GM18870 (cell line): ENCODE data around the gene NLRP3.
"Not testable (repeated sequence)": the region's sequence is repeated elsewhere in the genome, so short reads cannot be mapped to it uniquely, and the experiment has no call there.

ENCODE experiments used
- ATAC-seq: cut with Tn5 transposase; IDR thresholded peaks from one replicate; pipeline ENCODE4 v1.9.1; 2021; ENCODE audit warnings: moderate library complexity; ENCODE audit not compliant: unreplicated experiment

The NLRP3 gene

DNA sequence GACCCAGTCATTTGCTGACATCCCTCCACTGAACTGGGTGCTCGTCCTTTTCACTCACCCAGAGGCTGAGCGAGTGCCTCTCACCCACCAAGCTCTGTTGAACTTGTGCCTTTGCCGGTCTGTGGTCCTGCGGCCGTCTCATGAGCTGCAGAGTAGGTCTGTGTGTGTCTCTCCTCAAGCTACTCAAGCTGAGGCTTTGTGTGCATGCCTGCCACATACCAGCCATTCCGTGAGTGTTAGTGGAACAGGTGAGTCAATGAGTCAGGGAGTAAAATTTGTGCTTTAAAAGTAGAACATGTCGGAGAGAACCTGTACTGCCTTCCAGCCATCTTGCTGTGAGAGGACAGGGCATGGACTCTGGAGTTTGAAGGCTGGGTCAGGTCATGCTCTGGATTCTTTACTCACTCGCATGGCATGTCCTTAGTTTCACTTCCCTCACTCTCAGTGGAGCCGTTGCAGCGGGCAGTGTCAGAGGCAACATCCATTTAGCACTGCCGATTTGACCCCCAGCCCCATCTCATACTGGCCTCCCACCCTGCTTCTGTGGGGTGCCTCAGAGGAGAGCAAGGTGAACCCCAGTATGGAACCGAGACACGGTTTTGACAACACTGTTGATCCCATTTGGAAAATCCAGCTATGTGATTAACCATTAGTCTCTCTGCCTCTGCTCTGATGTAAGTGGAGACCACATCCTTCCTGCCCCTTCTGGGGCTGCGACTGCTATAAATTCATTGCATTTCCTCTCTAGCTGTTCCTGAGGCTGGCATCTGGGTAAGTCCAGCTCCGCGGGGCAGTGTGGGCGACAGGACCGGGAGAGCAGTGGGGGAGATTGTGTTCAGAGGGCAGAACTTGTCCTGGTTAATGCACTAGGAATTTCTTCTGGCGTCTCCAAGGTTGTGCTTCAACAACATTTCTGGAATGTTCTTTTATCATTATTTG, at the start of gene NLRP3:
TSS of gene NLRP3 (plus strand) at position 751 of the 939 bp plus-strand sequence. CDS start 2,628 bp downstream, outside the sequence.
- ATAC-seq, result peak; percentile 54

- not testable (repeated sequence) for ATAC-seq
Observed at GRCh38 chr1:247366345-247366744, 49.6 kb upstream of the NLRP3 start.

- ATAC-seq, result no peak
Observed at GRCh38 chr1:247366926-247367645, 48.9 kb upstream of the NLRP3 start.

DNA sequence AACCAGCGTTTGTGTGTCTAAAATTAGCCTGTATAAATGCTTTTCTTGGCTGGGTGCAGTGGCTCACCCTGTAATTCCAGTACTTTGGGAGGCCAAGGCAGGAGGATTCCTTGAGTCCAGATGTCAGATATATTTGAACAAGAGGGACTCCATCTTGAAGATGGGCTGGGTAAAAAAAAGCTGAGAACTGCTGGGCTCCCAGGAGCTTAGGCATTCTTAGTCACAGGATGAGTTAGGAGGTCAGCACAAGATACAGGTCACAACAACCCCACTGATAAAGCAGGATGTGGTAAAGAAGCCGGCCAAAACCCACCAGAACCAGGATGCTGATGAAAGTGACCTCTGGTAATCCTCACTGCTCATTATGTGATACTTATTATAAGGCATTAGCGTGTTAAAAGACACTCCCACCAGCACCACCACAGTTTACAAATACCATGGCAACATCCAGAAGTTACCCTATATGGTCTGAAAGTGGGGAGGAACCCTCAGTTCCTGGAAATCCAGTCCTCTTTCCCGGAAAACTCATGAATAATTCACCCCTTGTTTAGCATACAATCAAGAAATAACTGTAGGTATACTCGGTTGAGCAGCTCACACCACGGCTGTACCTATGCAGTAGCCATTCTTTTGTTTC, 48.1 kb upstream of the NLRP3 start:
- no peak for ATAC-seq

DNA sequence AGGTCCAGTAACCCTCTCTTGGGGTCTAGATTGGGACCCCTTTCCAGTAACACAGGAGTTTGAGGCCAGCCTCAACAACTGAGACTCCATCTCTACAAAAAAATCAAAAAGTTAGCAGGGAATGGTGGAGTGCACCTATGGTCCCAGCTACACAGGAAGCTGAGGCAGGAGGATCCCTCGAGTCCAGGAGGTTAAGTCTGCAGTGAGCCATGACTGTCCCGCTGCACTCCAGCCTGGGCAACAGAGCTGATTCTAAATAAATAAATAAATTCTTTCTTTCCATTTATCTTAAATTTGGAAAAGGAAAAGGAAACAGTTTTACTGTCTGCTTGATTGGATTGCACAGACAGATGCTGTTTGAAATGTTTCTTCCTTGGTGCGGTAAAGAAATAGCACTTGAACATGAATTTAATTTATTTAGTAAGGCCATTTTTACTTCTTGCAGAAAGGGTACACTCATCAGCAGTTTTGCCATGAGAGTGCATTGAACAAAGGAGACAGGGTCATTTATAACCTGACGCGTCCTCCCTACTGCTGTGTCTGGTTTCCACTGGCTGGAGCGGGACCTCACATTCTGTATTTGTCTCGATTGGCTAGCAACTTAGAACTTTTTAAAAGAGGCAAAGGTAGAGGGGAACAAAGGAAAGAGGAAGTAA, 47.4 kb upstream of the NLRP3 start:
- ATAC-seq, result no peak

- ATAC-seq, result no peak
Observed at GRCh38 chr1:247370786-247371732, 44.9 kb upstream of the NLRP3 start.

DNA sequence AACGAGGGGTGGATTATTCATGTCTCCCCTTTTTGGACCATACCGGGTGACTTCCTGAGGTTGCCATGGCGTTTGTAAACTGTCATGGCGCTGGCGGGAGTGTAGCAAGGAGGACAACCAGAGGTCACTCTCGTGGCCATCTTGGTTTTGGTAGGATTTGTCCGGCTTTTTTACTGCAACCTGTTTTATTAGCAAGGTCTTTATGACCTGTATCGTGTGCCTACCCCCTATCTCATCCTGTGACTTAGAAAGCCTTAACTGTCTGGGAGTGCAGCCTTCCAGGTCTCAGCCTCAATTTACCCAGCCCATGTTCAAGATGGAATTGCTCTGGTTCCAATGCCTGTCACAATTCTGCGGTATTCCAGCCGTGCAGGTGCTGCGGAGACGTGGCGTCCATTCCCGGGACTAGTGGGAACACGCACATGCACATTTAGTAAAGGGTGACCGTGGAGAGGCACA, 44.1 kb upstream of the NLRP3 start:
- ATAC-seq, result no peak

GRCh38 chr1:247373721-247374141, 42.2 kb upstream of the NLRP3 start:
- peak; percentile 65 for ATAC-seq

GRCh38 chr1:247374651-247375334, 41.2 kb upstream of the NLRP3 start:
- not testable (repeated sequence) for ATAC-seq

DNA sequence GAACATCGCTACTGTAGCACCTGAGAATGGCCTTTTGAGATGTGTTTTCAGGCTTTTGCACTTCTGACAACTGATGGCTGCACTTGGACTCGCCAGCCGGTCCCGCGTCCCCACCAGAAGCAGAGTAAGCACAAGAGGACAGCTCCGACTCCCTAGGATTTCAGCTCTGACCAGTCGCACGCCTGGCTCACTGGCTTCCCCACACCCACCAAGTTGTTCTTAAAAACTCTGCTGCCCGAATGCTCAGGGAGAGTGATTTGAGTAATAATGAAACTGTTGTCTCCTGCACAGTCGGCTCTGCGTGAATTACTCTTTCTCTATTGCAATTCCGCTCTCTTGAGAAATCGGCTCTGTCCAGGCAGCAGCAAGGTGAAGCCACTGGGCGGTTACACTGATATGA, 40.2 kb upstream of the NLRP3 start:
- ATAC-seq, result no peak

GRCh38 chr1:247376659-247377058, 39.3 kb upstream of the NLRP3 start:
- no peak for ATAC-seq

DNA sequence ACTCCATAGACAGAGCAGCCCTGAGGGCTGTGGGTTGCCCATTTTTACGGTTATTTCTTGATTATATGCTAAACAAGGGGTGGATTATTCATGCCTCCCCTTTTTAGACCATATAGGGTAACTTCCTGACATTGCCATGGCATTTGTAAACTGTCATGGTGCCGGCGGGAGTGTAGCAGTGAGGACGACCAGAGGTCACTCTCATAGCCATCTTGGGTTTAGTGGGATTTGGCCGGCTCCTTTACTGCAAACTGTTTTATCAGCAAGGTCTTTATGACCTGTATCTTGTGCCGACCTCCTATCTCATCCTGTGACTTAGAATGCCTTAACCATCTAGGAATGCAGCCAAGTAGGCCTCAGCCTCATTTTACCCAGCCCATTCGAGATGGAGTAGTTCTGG, 38.3 kb upstream of the NLRP3 start:
- ATAC-seq, result not testable (repeated sequence)

DNA sequence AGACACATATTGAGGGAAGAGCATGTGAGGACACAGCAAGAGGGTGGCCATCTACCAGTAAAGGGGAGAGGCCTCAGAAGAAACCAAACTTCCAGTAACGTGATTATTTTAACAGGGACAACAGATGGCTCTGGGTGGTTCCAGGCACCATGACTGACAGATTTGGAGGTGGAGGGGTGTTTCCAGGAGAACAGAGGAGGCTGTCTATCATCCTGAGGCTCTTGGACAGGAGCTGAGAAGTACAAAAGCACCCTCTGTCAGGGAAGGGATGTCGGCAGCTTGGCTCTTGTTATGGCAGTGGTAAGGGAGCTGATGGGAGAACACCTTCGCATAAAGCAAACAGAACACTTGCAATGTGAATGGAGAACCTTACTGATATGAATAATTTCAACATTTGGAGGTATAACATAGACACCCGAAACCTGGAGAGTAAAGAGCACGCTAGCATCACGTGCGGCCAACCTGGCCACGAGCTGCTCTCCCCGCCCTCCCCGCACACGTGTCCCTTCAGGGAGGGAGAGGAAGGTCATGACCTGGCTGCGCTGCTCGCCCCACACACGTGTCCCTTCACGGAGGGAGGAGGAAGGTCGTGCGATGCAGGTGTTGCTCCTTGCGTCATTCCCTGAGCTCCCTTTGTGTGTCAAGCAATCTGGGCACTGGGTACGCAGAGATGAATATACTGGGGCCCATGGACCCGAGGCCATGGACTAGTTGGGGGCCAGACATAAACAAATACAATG, 37.5 kb upstream of the NLRP3 start:
- ATAC-seq, result no peak

GRCh38 chr1:247385283-247385682, 30.7 kb upstream of the NLRP3 start:
- no peak for ATAC-seq

GRCh38 chr1:247386217-247386616, 29.8 kb upstream of the NLRP3 start:
- peak; percentile 28 for ATAC-seq

DNA sequence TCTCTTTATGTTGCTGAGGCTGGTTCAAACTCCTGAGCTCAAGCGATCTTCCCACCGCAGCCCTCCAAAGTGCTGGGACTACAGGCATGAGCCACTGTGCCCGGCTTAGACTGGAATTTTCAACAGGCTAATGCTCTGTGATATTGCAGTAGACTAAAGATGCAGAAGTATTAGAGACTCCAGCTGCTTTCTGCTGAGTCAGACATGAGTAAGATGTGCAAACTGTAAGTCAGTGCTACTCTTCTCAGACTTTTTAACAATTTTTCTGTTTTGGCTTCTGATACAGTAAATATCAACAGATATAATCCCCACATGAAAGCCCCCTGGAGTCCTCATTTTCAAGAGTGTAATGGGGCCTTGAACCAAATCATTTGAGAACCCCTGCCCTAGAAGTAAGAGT, 29.3 kb upstream of the NLRP3 start:
- no peak for ATAC-seq

- no peak for ATAC-seq
Observed at GRCh38 chr1:247387096-247387495, 28.9 kb upstream of the NLRP3 start.

- ATAC-seq, result no peak
Observed at GRCh38 chr1:247387565-247387964, 28.4 kb upstream of the NLRP3 start.
